ENCODE results near the gene RPS6KB2. TPM values are rescaled to one million over a fixed set of nuclear protein-coding genes. Genes with fewer than 3 reads are reported as not detected.
A peak's percentile ranks its signal among the peaks of the same experiment; 100 is the strongest.

Gene RPS6KB2
- total RNA-seq, 1 donor from 2014 or later: 49.5 TPM

DNA sequence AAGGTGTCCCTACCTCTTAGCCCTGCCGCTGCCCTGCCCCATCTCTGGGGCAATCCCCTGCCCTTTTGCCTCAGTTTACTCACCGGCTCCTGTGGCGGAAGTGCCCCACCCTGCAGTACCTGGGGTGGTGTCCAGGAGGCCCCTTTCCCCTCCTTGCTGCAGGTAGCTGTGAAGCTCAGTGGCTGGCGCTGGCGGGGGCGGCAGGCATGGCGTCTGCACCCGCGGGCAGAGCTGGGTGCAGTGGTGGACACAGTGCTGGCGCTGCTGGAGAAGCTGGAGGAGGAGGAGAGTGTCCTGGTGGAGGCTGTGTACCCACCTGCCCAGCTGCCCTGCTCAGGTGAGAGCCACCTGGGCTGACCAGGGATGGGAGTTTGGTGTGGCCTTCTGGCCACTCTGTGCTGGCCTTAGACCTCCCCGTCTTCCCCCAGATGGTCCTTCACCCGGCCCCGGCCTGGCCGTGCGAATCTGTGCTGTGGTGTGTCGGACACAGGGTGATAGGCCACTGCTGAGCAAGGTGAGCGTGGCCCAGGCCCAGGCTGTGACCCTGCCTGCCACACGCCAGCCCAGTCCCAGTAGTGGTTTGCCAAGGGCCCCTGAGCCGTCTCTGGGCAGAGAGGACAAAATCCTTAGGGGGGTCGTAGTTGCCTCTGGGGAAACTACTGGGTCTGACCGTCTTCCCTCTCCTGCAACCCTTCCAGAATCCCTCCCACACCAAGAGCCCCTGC, 8.8 kb upstream of the RPS6KB2 start:
- Mint-ChIP-seq H3K27ac (ENCODE audit: unreplicated experiment) (no peak overlapping the region), H3K27me3 (ENCODE audit: unreplicated experiment) (no peaks in the 10 kb centered on the region), H3K9me3 (ENCODE audit: unreplicated experiment) (no peaks in the 10 kb centered on the region), H3K4me3 (ENCODE audit: unreplicated experiment) (peak overlapping the region; percentile 14), H3K4me1 (ENCODE audit: unreplicated experiment) (peaks cover 21% of the 10 kb centered on the region), H3K36me3 (ENCODE audit: unreplicated experiment) (no peaks in the 10 kb centered on the region)
- TF ChIP-seq, protein P1, sequence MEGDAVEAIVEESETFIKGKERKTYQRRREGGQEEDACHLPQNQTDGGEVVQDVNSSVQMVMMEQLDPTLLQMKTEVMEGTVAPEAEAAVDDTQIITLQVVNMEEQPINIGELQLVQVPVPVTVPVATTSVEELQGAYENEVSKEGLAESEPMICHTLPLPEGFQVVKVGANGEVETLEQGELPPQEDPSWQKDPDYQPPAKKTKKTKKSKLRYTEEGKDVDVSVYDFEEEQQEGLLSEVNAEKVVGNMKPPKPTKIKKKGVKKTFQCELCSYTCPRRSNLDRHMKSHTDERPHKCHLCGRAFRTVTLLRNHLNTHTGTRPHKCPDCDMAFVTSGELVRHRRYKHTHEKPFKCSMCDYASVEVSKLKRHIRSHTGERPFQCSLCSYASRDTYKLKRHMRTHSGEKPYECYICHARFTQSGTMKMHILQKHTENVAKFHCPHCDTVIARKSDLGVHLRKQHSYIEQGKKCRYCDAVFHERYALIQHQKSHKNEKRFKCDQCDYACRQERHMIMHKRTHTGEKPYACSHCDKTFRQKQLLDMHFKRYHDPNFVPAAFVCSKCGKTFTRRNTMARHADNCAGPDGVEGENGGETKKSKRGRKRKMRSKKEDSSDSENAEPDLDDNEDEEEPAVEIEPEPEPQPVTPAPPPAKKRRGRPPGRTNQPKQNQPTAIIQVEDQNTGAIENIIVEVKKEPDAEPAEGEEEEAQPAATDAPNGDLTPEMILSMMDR (IDR thresholded peaks at IDR 0.05): no peak
- DNase-seq (ENCODE audit: extremely low spot score, unreplicated experiment): no peak

DNA sequence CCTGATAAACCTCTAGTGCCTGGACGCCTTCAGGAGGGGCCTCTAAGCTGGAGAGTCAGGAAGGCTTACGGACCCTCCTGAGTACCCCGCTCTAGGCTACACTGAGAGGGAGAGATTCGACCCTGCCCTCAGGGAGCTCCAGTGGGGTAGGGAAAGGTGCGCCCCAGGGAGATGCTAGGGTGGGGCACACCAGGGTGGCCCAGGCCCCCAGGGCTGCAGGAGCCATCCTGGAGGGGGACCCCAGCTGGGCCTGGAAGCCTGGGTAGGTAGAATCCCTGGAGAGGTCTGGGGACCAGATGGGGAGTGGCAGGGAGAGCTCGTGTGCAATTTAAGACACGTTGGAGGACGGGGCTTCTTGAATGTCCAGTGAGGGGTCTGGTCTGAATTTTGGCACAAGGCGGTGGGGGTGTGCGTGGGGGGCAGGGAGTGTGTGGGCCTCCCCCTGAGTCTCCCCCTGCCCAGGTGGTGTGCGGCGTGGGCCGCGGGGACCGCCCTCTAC, 8.1 kb upstream of the RPS6KB2 start:
- TF ChIP-seq, protein P1 (IDR thresholded peaks at IDR 0.05): no peak
- H3K27ac Mint-ChIP-seq (ENCODE audit: unreplicated experiment): peak overlapping the region; percentile 27
- DNase-seq (ENCODE audit: extremely low spot score, unreplicated experiment): no peak
- no peaks in the 10 kb centered on the region for H3K9me3 Mint-ChIP-seq (ENCODE audit: unreplicated experiment)
- peaks cover 21% of the 10 kb centered on the region for H3K4me1 Mint-ChIP-seq (ENCODE audit: unreplicated experiment)
- H3K36me3 Mint-ChIP-seq (ENCODE audit: unreplicated experiment): no peaks in the 10 kb centered on the region
- H3K27me3 Mint-ChIP-seq (ENCODE audit: unreplicated experiment): no peaks in the 10 kb centered on the region
- H3K4me3 Mint-ChIP-seq (ENCODE audit: unreplicated experiment): peak overlapping the region; percentile 56

DNA sequence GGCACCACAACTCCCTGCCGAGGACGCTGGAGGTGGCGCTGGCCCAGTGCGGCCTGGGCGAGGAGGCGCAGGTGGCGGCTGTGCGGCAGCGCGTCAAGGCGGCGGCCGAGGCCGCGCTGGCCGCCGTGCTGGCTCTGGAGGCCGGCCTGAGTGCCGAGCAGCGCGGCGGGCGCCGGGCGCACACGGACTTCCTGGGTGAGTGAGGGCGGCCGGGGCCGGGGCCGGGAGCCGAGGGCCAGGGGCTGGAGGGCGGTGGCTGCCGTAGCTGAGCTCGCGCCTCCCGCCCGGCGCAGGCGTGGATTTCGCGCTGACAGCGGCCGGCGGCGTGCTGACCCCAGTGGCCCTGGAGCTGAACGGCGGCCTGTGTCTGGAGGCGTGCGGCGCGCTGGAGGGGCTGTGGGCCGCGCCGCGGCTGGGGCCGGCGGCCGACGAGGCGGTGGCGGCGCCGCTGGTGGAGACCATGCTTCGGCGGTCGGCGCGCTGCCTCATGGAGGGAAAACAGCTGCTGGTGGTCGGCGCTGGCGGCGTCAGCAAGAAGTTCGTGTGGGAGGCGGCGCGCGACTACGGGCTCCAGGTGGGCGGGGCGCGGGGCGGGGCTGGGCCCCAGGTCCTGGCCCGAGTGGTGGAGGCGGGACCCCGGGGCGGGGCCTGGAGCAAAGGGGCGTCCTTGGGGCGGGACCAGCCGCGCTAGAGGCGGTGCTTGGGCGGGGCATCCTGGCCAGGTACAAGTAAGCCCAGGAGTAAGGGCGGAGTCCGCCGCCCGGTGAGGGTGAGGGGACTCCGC, 7.5 kb upstream of the RPS6KB2 start:
- peak; percentile 97 for DNase-seq (ENCODE audit: extremely low spot score, unreplicated experiment)
- H3K4me3 Mint-ChIP-seq (ENCODE audit: unreplicated experiment): peak overlapping the region; percentile 70
- peak overlapping the region; percentile 76 for H3K27ac Mint-ChIP-seq (ENCODE audit: unreplicated experiment)
- no peaks in the 10 kb centered on the region for H3K9me3 Mint-ChIP-seq (ENCODE audit: unreplicated experiment)
- H3K36me3 Mint-ChIP-seq (ENCODE audit: unreplicated experiment): no peaks in the 10 kb centered on the region
- H3K4me1 Mint-ChIP-seq (ENCODE audit: unreplicated experiment): peaks cover 21% of the 10 kb centered on the region
- TF ChIP-seq, protein P1 (IDR thresholded peaks at IDR 0.05): no peak
- no peaks in the 10 kb centered on the region for H3K27me3 Mint-ChIP-seq (ENCODE audit: unreplicated experiment)

DNA sequence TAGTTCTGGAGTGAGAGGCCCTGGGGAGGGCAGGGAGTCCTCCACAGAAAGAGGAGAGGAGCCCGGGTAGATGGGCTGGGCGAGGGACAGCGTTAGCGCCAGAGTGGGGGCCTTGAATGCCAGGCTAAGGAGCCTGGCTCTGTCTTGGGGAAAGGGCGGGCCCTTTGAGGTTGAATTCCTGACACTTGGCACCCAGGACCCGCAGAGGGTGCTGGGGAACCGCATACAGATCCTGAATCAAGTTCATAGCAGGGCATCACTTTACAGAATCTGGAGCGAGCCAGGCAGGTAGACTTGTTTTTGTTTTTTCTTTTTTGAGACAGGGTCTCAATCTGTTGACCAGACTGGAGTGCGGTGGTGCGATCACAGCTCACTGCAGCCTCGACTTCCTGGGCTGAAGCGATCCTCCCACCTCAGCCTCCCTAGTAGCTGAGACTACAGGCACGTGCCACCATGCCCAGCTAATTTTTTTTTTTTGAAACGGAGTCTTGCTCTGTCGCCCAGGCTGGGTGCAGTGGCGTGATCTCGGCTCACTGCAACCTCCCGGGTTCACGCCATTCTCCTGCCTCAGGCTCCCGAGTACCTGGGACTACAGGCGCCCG, 6.8 kb upstream of the RPS6KB2 start:
- H3K27ac Mint-ChIP-seq (ENCODE audit: unreplicated experiment): peak overlapping the region; percentile 76
- H3K36me3 Mint-ChIP-seq (ENCODE audit: unreplicated experiment): no peaks in the 10 kb centered on the region
- H3K9me3 Mint-ChIP-seq (ENCODE audit: unreplicated experiment): no peaks in the 10 kb centered on the region
- no peaks in the 10 kb centered on the region for H3K27me3 Mint-ChIP-seq (ENCODE audit: unreplicated experiment)
- H3K4me3 Mint-ChIP-seq (ENCODE audit: unreplicated experiment): peak overlapping the region; percentile 70
- peaks cover 15% of the 10 kb centered on the region for H3K4me1 Mint-ChIP-seq (ENCODE audit: unreplicated experiment)
- TF ChIP-seq, protein P1 (IDR thresholded peaks at IDR 0.05): no peak
- no peak for DNase-seq (ENCODE audit: extremely low spot score, unreplicated experiment)

DNA sequence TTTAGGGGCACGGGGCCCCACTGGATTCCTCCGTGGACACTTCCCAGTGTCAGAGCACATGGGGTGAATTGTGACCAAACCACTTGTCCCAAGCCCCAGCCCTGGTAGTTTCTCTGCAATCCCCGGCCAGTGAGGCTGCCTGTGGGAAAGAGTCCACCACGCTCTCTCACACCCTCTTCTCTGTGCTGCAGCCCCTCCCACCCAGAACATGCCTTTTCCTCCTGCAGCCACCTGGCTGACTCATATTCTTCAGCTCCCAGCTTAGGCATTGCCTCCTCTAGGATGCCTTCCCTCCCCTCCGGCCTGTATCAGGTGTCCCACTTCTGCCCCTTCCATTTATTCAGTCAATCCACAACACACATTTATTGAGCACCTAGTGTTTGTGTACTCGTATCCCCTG, 5.4 kb upstream of the RPS6KB2 start:
- no peaks in the 10 kb centered on the region for H3K9me3 Mint-ChIP-seq (ENCODE audit: unreplicated experiment)
- no peak overlapping the region for H3K27ac Mint-ChIP-seq (ENCODE audit: unreplicated experiment)
- H3K27me3 Mint-ChIP-seq (ENCODE audit: unreplicated experiment): no peaks in the 10 kb centered on the region
- H3K4me1 Mint-ChIP-seq (ENCODE audit: unreplicated experiment): peaks cover 12% of the 10 kb centered on the region
- TF ChIP-seq, protein P1 (IDR thresholded peaks at IDR 0.05): no peak
- no peak for DNase-seq (ENCODE audit: extremely low spot score, unreplicated experiment)
- H3K36me3 Mint-ChIP-seq (ENCODE audit: unreplicated experiment): no peaks in the 10 kb centered on the region
- no peak overlapping the region for H3K4me3 Mint-ChIP-seq (ENCODE audit: unreplicated experiment)
